Measurements from ENCODE around the gene GJC2.
A peak's percentile ranks its signal among the peaks of the same experiment; 100 is the strongest.

GJC2 gene

GRCh38 chr1:228154670-228155571, 5.2 kb downstream of the GJC2 start:
- Mint-ChIP-seq H3K4me1 (peaks cover 20% of the 10 kb centered on the region), H3K4me3 (no peak overlapping the region), H3K9me3 (no peaks in the 10 kb centered on the region), H3K27ac (peak overlapping the region; percentile 74), H3K27me3 (no peaks in the 10 kb centered on the region), H3K36me3 (ENCODE audit: low read depth) (no peaks in the 10 kb centered on the region)
- ATAC-seq (peak; percentile 79), DNase-seq (peak; percentile 44)

- no peak overlapping the region for H3K27ac Mint-ChIP-seq
Measured at GRCh38 chr1:228155596-228156514, 6.1 kb downstream of the GJC2 start.

GRCh38 chr1:228156515-228156881, 6.8 kb downstream of the GJC2 start:
- Mint-ChIP-seq H3K4me1 (peaks cover 20% of the 10 kb centered on the region), H3K36me3 (ENCODE audit: low read depth) (no peaks in the 10 kb centered on the region), H3K4me3 (no peak overlapping the region), H3K27ac (no peak overlapping the region), H3K9me3 (no peaks in the 10 kb centered on the region), H3K27me3 (no peaks in the 10 kb centered on the region)
- DNase-seq (no peak), ATAC-seq (no peak)

More at GRCh38 chr1:228155596-228156514, 6.1 kb downstream of the GJC2 start:
- Mint-ChIP-seq H3K27me3 (no peaks in the 10 kb centered on the region), H3K36me3 (ENCODE audit: low read depth) (no peaks in the 10 kb centered on the region), H3K9me3 (no peaks in the 10 kb centered on the region), H3K4me3 (no peak overlapping the region), H3K4me1 (peaks cover 20% of the 10 kb centered on the region)
- ATAC-seq (no peak), DNase-seq (no peak)

GRCh38 chr1:228156941-228157728, 7.4 kb downstream of the GJC2 start:
- Mint-ChIP-seq H3K36me3 (ENCODE audit: low read depth) (no peaks in the 10 kb centered on the region), H3K4me1 (peaks cover 25% of the 10 kb centered on the region), H3K27ac (no peak overlapping the region), H3K9me3 (no peaks in the 10 kb centered on the region), H3K27me3 (no peaks in the 10 kb centered on the region), H3K4me3 (no peak overlapping the region)
- DNase-seq = no peak
- peak; percentile 48 for ATAC-seq

- ATAC-seq (no peak), DNase-seq (no peak)
- Mint-ChIP-seq H3K4me1 (peaks cover 28% of the 10 kb centered on the region), H3K27ac (no peak overlapping the region), H3K9me3 (no peaks in the 10 kb centered on the region), H3K36me3 (ENCODE audit: low read depth) (no peaks in the 10 kb centered on the region), H3K4me3 (no peak overlapping the region), H3K27me3 (no peaks in the 10 kb centered on the region)
Measured at GRCh38 chr1:228157729-228158126, 8.0 kb downstream of the GJC2 start.

- H3K27me3 Mint-ChIP-seq = no peaks in the 10 kb centered on the region
- no peak overlapping the region for H3K4me3 Mint-ChIP-seq
- no peaks in the 10 kb centered on the region for H3K36me3 Mint-ChIP-seq (ENCODE audit: low read depth)
- no peak overlapping the region for H3K27ac Mint-ChIP-seq
- DNase-seq (no peak), ATAC-seq (no peak)
- no peaks in the 10 kb centered on the region for H3K9me3 Mint-ChIP-seq
- peaks cover 28% of the 10 kb centered on the region for H3K4me1 Mint-ChIP-seq
Measured at GRCh38 chr1:228158151-228159007, 8.6 kb downstream of the GJC2 start.

- no peak for ATAC-seq
- no peaks in the 10 kb centered on the region for H3K27me3 Mint-ChIP-seq
- H3K9me3 Mint-ChIP-seq = no peaks in the 10 kb centered on the region
- H3K4me1 Mint-ChIP-seq = peaks cover 32% of the 10 kb centered on the region
- no peaks in the 10 kb centered on the region for H3K36me3 Mint-ChIP-seq (ENCODE audit: low read depth)
- no peak for DNase-seq
- no peak overlapping the region for H3K27ac Mint-ChIP-seq
- H3K4me3 Mint-ChIP-seq = no peak overlapping the region
Measured at GRCh38 chr1:228159008-228159665, 9.4 kb downstream of the GJC2 start.

GRCh38 chr1:228160201-228160761, 10.6 kb downstream of the GJC2 start:
- ATAC-seq (no peak), DNase-seq (no peak)
- H3K4me1 Mint-ChIP-seq = peaks cover 33% of the 10 kb centered on the region
- no peak overlapping the region for H3K27ac Mint-ChIP-seq
- H3K36me3 Mint-ChIP-seq (ENCODE audit: low read depth) = no peaks in the 10 kb centered on the region
- H3K4me3 Mint-ChIP-seq = no peak overlapping the region
- no peaks in the 10 kb centered on the region for H3K9me3 Mint-ChIP-seq
- no peaks in the 10 kb centered on the region for H3K27me3 Mint-ChIP-seq

- no peaks in the 10 kb centered on the region for H3K27me3 Mint-ChIP-seq
- no peak overlapping the region for H3K27ac Mint-ChIP-seq
- ATAC-seq (no peak), DNase-seq (no peak)
- H3K4me3 Mint-ChIP-seq = no peak overlapping the region
- no peaks in the 10 kb centered on the region for H3K9me3 Mint-ChIP-seq
- H3K4me1 Mint-ChIP-seq = peaks cover 28% of the 10 kb centered on the region
- no peaks in the 10 kb centered on the region for H3K36me3 Mint-ChIP-seq (ENCODE audit: low read depth)
Measured at GRCh38 chr1:228161362-228161761, 11.6 kb downstream of the GJC2 start.

- ATAC-seq = no peak
- Mint-ChIP-seq H3K4me1 (peaks cover 32% of the 10 kb centered on the region), H3K36me3 (ENCODE audit: low read depth) (no peaks in the 10 kb centered on the region), H3K9me3 (no peaks in the 10 kb centered on the region), H3K4me3 (no peak overlapping the region), H3K27me3 (no peaks in the 10 kb centered on the region), H3K27ac (no peak overlapping the region)
- DNase-seq = no peak
Measured at GRCh38 chr1:228161866-228162265, 12.1 kb downstream of the GJC2 start.

- Mint-ChIP-seq H3K36me3 (ENCODE audit: low read depth) (no peaks in the 10 kb centered on the region), H3K4me1 (peaks cover 30% of the 10 kb centered on the region), H3K27me3 (no peaks in the 10 kb centered on the region), H3K4me3 (no peak overlapping the region), H3K27ac (no peak overlapping the region), H3K9me3 (no peaks in the 10 kb centered on the region)
- ATAC-seq = no peak
- DNase-seq = no peak
Measured at GRCh38 chr1:228162286-228163006, 12.7 kb downstream of the GJC2 start.

GRCh38 chr1:228163007-228163753, 13.4 kb downstream of the GJC2 start:
- Mint-ChIP-seq H3K27me3 (no peaks in the 10 kb centered on the region), H3K27ac (peak overlapping the region; percentile 96), H3K9me3 (no peaks in the 10 kb centered on the region), H3K36me3 (ENCODE audit: low read depth) (no peaks in the 10 kb centered on the region), H3K4me3 (no peak overlapping the region), H3K4me1 (peaks cover 34% of the 10 kb centered on the region)
- DNase-seq (no peak), ATAC-seq (no peak)
